ENCODE data around the gene HMCN2.
A peak's percentile ranks its signal among the peaks of the same experiment; 100 is the strongest.

HMCN2 gene

GRCh38 chr9:130448771-130449603 is 183.4 kb downstream of the HMCN2 start:
- DNase-seq (ENCODE audit: low read depth in 2 of 2) = no peak

- no peak for DNase-seq (ENCODE audit: low read depth in 2 of 2)
These were observed 184.9 kb downstream of the HMCN2 start for GRCh38 chr9:130450344-130451003.

- DNase-seq (ENCODE audit: low read depth in 2 of 2) = no peak
These were observed 185.4 kb downstream of the HMCN2 start for GRCh38 chr9:130451004-130451390.

GRCh38 chr9:130451509-130452388 is 186.2 kb downstream of the HMCN2 start:
- DNase-seq (ENCODE audit: low read depth in 2 of 2) = no peak

GRCh38 chr9:130452835-130453234 is 187.3 kb downstream of the HMCN2 start:
- DNase-seq (ENCODE audit: low read depth in 2 of 2) = no peak

GRCh38 chr9:130453487-130453886 is 187.9 kb downstream of the HMCN2 start:
- no peak for DNase-seq (ENCODE audit: low read depth in 2 of 2)

GRCh38 chr9:130454096-130454811 is 188.7 kb downstream of the HMCN2 start:
- no peak for DNase-seq (ENCODE audit: low read depth in 2 of 2)

- no peak for DNase-seq (ENCODE audit: low read depth in 2 of 2)
These were observed 189.3 kb downstream of the HMCN2 start for GRCh38 chr9:130454812-130455325.

GRCh38 chr9:130458027-130458803 is 192.7 kb downstream of the HMCN2 start:
- no peak for DNase-seq (ENCODE audit: low read depth in 2 of 2)

GRCh38 chr9:130458804-130459067 is 193.2 kb downstream of the HMCN2 start:
- no peak for DNase-seq (ENCODE audit: low read depth in 2 of 2)

GRCh38 chr9:130459151-130459550 is 193.6 kb downstream of the HMCN2 start:
- DNase-seq (ENCODE audit: low read depth in 2 of 2) = no peak

- no peak for DNase-seq (ENCODE audit: low read depth in 2 of 2)
These were observed 194.5 kb downstream of the HMCN2 start for GRCh38 chr9:130459941-130460669.

GRCh38 chr9:130461218-130461630 is 195.7 kb downstream of the HMCN2 start:
- peak; percentile 61 to 63 for DNase-seq (ENCODE audit: low read depth in 2 of 2)

GRCh38 chr9:130461731-130462130 is 196.2 kb downstream of the HMCN2 start:
- no peak for DNase-seq (ENCODE audit: low read depth in 2 of 2)

GRCh38 chr9:130462685-130463540 is 197.4 kb downstream of the HMCN2 start:
- DNase-seq (ENCODE audit: low read depth in 2 of 2) = no peak

- DNase-seq (ENCODE audit: low read depth in 2 of 2) = no peak
These were observed 198.5 kb downstream of the HMCN2 start for GRCh38 chr9:130463763-130464745.

- no peak for DNase-seq (ENCODE audit: low read depth in 2 of 2)
These were observed 200.0 kb downstream of the HMCN2 start for GRCh38 chr9:130465383-130466096.

All from activated CD4-positive, alpha-beta T cell treated with anti-CD3 and anti-CD28 coated beads for 24 hours (primary cell).